IMR-90 (cell line): ENCODE data around the gene PSMA3. TPM values are rescaled to one million over a fixed set of nuclear protein-coding genes. Genes with fewer than 3 reads are reported as not detected.

Experiments used
- ATAC-seq: fragments of 200-7000 bp; cut with Tn5 transposase; 2 replicates; pipeline ENCODE4 v1.9.1; 2020; ENCODE audit warnings: low read depth, mild to moderate bottlenecking, moderate library complexity
- BruUV-seq: library from RNA; stranded (reverse); fragments of 400-500 nt; replicated peaks from 2 replicates; lab custom pipeline; 2021; lab: Mats Ljungman, UMichigan
- CTCF ChIA-PET: fragments of 300-600 bp; formaldehyde crosslinking; extraction: SDS; loops from one replicate; lab custom pipeline; 2021; ENCODE audit warnings: antibody characterized with exemption; lab: Yijun Ruan, JAX
- POLR2A ChIA-PET: fragments of 300-600 bp; sonication (Branson Sonifier 250); formaldehyde crosslinking; loops from one replicate; lab custom pipeline; 2022; ENCODE audit warnings: antibody characterized with exemption; ENCODE audit not compliant: unreplicated experiment; lab: Charles Lee
- DNase-seq: peaks from one replicate; pipeline ENCODE4 v3.0.0; 2013
- H2AFZ ChIP-seq: replicated peaks from 2 replicates; pipeline ENCODE3; 2013; ENCODE audit warnings: low read length, mild to moderate bottlenecking; ENCODE audit not compliant: poor library complexity
- H2AK5ac ChIP-seq: 2 replicates; pipeline ENCODE4 v1.6.1; 2013; ENCODE audit warnings: low read depth, low read length, inconsistent platforms
- H2AK9ac ChIP-seq: replicated peaks from 2 replicates; pipeline ENCODE3; 2013; ENCODE audit warnings: mild to moderate bottlenecking, low read depth, low read length, moderate library complexity; ENCODE audit not compliant: poor library complexity
- H2BK120ac ChIP-seq: 2 replicates; pipeline ENCODE4 v1.6.1; 2013; ENCODE audit warnings: low read depth, low read length, inconsistent platforms
- H2BK15ac ChIP-seq: 3 replicates; pipeline ENCODE4 v1.6.1; 2013; ENCODE audit warnings: low read depth, low read length, inconsistent platforms
- H2BK20ac ChIP-seq: 2 replicates; pipeline ENCODE4 v1.6.1; 2013; ENCODE audit warnings: low read depth, mild to moderate bottlenecking, inconsistent platforms, low read length, moderate library complexity
- H2BK5ac ChIP-seq: 2 replicates; pipeline ENCODE4 v1.6.1; 2013; ENCODE audit warnings: mild to moderate bottlenecking, low read depth, low read length, inconsistent platforms; ENCODE audit not compliant: poor library complexity, severe bottlenecking
- H3K14ac ChIP-seq: replicated peaks from 2 replicates; pipeline ENCODE4 v1.6.1; 2013; ENCODE audit warnings: low read depth, low read length, inconsistent platforms
- H3K18ac ChIP-seq: 2 replicates; pipeline ENCODE4 v1.6.1; 2013; ENCODE audit warnings: low read depth, low read length, control low read depth
- H3K23ac ChIP-seq: 2 replicates; pipeline ENCODE4 v1.6.1; 2013; ENCODE audit warnings: low read depth, low read length, inconsistent platforms
- H3K27ac ChIP-seq: 2 replicates; pipeline ENCODE4 v1.5.1; 2013; ENCODE audit warnings: mild to moderate bottlenecking, control low read depth, low read length; ENCODE audit not compliant: insufficient read depth
- H3K27me3 ChIP-seq: 2 replicates; pipeline ENCODE4 v1.6.1; 2013; ENCODE audit warnings: low read length; ENCODE audit not compliant: control insufficient read depth, insufficient read depth
- H3K36me3 ChIP-seq: 2 replicates; pipeline ENCODE4 v1.6.1; 2013; ENCODE audit warnings: low read length, mixed read lengths; ENCODE audit not compliant: control insufficient read depth, insufficient read depth
- H3K4ac ChIP-seq: 2 replicates; pipeline ENCODE4 v1.6.1; 2013; ENCODE audit warnings: low read depth, low read length, inconsistent platforms
- H3K4me1 ChIP-seq: 2 replicates; pipeline ENCODE4 v1.6.1; 2013; ENCODE audit warnings: low read length, mixed read lengths; ENCODE audit not compliant: control insufficient read depth, insufficient read depth
- H3K4me2 ChIP-seq: 2 replicates; pipeline ENCODE4 v1.6.1; 2013; ENCODE audit warnings: low read depth, mild to moderate bottlenecking, control low read depth, low read length, moderate library complexity
- H3K4me3 ChIP-seq: 2 replicates; pipeline ENCODE4 v1.5.1; 2013; ENCODE audit warnings: low read depth, mild to moderate bottlenecking, control low read depth, low read length, moderate library complexity; ENCODE audit not compliant: insufficient read depth
- H3K56ac ChIP-seq: 2 replicates; pipeline ENCODE4 v1.6.1; 2013; ENCODE audit warnings: low read length, inconsistent platforms; ENCODE audit not compliant: insufficient read depth; ENCODE audit errors: extremely low read depth
- H3K79me1 ChIP-seq, 2 experiments: 2 replicates each; pipeline ENCODE4 v1.6.1; 2013; ENCODE audit warnings: low read length in 2 of 2, inconsistent platforms in 1 of 2, low read depth in 1 of 2
- H3K9ac ChIP-seq: 2 replicates; pipeline ENCODE4 v1.6.1; 2013; ENCODE audit warnings: low read depth, low read length, control low read depth
- H3K9me1 ChIP-seq: 2 replicates; pipeline ENCODE4 v1.6.1; 2013; ENCODE audit warnings: low read length, inconsistent platforms; ENCODE audit not compliant: insufficient read depth
- H3K9me3 ChIP-seq: 2 replicates; pipeline ENCODE4 v1.6.1; 2013; ENCODE audit warnings: low read length; ENCODE audit not compliant: control insufficient read depth, insufficient read depth
- H4K20me1 ChIP-seq: 2 replicates; pipeline ENCODE4 v1.6.1; 2013; ENCODE audit warnings: low read length, inconsistent platforms; ENCODE audit not compliant: insufficient read depth
- H4K5ac ChIP-seq: 2 replicates; pipeline ENCODE4 v1.6.1; 2013; ENCODE audit warnings: mild to moderate bottlenecking, low read depth, low read length, control low read depth
- H4K8ac ChIP-seq, 2 experiments: 2 replicates each; pipeline ENCODE4 v1.6.1; 2013; ENCODE audit warnings: low read depth in 2 of 2, low read length in 2 of 2, control low read depth in 1 of 2, inconsistent platforms in 1 of 2
- H4K91ac ChIP-seq: 2 replicates; pipeline ENCODE4 v1.6.1; 2013; ENCODE audit warnings: low read depth, low read length, inconsistent platforms; ENCODE audit not compliant: insufficient read depth
- CHD1 ChIP-seq: IDR thresholded peaks from 2 replicates; pipeline ENCODE4 v1.6.1; 2012; ENCODE audit warnings: low read depth, low read length, improper control_type of control experiment
- MAZ ChIP-seq: IDR thresholded peaks from 2 replicates; pipeline ENCODE4 v1.6.1; 2012; ENCODE audit warnings: low read depth, mild to moderate bottlenecking, low read length, improper control_type of control experiment, moderate library complexity, borderline replicate concordance
- NFE2L2 ChIP-seq: fragments of 150-350 bp; IDR thresholded peaks from 2 replicates; pipeline ENCODE4 v1.6.1; 2016; ENCODE audit warnings: low read depth, mild to moderate bottlenecking, low read length
- RFX5 ChIP-seq: IDR thresholded peaks from 2 replicates; pipeline ENCODE4 v1.8.0; 2012; ENCODE audit warnings: low read depth, mild to moderate bottlenecking, low read length, moderate library complexity
- WGBS, 2 experiments: methylation state at CpG; one replicate each; pipeline versions ENCODE4 v1.1.5 to v1.1.7; 2013; ENCODE audit warnings: missing lambda C conversion rate in 2 of 2; ENCODE audit not compliant: insufficient read length in 1 of 2; ENCODE audit errors: extremely low coverage in 2 of 2; 5-methylcytosine and 5-hydroxymethylcytosine counted together
- dilution Hi-C: fragments of 300-500 bp; cut with HindIII; formaldehyde crosslinking; loops from one replicate; pipeline ENCODE4 v1.14.3; 2018; ENCODE audit warnings: low sequenced_read_pairs; ENCODE audit not compliant: unreplicated experiment
- in situ Hi-C: fragments of 300-500 bp; cut with MboI; formaldehyde crosslinking; loops from 3 replicates; pipeline ENCODE4 v1.14.3; 2019; ENCODE audit warnings: low sequenced_read_pairs, inconsistent platforms, mixed read lengths
- intact Hi-C: fragments of 100-400 bp; cut with micrococcal nuclease; formaldehyde crosslinking; loops from 2 replicates; pipeline ENCODE4 v1.10.0; 2022
- polyA plus RNA-seq, 3 experiments: library from polyadenylated mRNA; depleted of rRNA; stranded (reverse); fragments of >200 nt; gene quantifications; 2 replicates each; pipeline ENCODE4 v1.2.3, GENCODE V29; 2012; ENCODE audit warnings: low replicate concordance in 1 of 3
- total RNA-seq: library from RNA; depleted of rRNA; stranded (reverse); fragments of >200 nt; gene quantifications from 2 replicates; pipeline ENCODE4 v1.2.3, GENCODE V29; 2012
- TF ChIP-seq, protein P1 (sequence below): fragments of 150-350 bp; IDR thresholded peaks from 2 replicates; pipeline ENCODE4 v1.6.1; 2016; ENCODE audit warnings: low read depth, mild to moderate bottlenecking, low read length, moderate library complexity, borderline replicate concordance

Gene PSMA3
- total and polyA plus RNA-seq, 2 of the 4 experiments (the other 2 are of a cell fraction) = 74.9 to 231 TPM

DNA sequence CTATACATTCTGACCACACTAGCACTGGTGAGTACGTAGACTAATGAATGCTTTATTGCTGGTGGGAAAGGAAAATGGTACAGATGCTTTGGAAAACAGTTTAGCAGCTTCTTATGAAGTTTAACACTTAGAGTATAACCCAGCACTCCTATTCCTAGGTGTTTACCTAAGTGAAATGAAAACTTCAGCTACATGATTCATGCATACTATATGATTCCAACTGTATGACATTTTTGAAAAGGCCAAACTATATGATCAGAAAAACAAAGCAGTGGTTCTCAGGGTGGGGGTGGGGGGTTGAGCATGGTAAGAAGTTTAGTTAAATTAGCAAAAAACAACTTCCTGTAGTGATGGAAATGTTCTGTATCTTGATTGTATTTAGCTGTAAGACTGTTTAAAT lies 31.6 kb downstream of the PSMA3 start:
- ChIA-PET POLR2A (interaction anchor here (0.5 kb wide), 1 partner anchor 145 kb away, joined by 3 read pairs; no protein-coding TSS in a partner anchor), CTCF (no interaction called here)
- no CpG with 5 or more reads among the region's 1 CpG for WGBS, 2 experiments
- H2AK5ac ChIP-seq = no peak overlapping the region
- no peak overlapping the region for H3K14ac ChIP-seq
- no peak overlapping the region for H2BK20ac ChIP-seq
- in situ Hi-C loops = no loop called here
- peaks cover 4% of the 10 kb centered on the region; the same call in 1 of the 2 replicates for H3K4me1 ChIP-seq
- H3K56ac ChIP-seq = no peak overlapping the region
- H3K4ac ChIP-seq = no peak overlapping the region
- H3K27me3 ChIP-seq = no peaks in the 10 kb centered on the region
- no peak overlapping the region for H2BK15ac ChIP-seq
- no peak overlapping the region for H4K5ac ChIP-seq
- H3K23ac ChIP-seq = no peak overlapping the region
- no peak overlapping the region for H2AFZ ChIP-seq
- ATAC-seq = no peak
- H3K79me1 ChIP-seq = peaks cover 22 to 58% of the 10 kb centered on the region in 2 experiments
- no peaks in the 10 kb centered on the region for H3K9me3 ChIP-seq
- H4K91ac ChIP-seq = no peak overlapping the region
- H4K8ac ChIP-seq = no peak overlapping the region
- no peak overlapping the region for H3K9ac ChIP-seq
- no peak overlapping the region for H3K4me2 ChIP-seq
- no TSS peak for BruUV-seq
- no peak overlapping the region for H3K27ac ChIP-seq
- no peak for DNase-seq
- H2AK9ac ChIP-seq = no peak overlapping the region
- H3K18ac ChIP-seq = no peak overlapping the region
- H3K9me1 ChIP-seq = no peaks in the 10 kb centered on the region
- no peak overlapping the region for H3K4me3 ChIP-seq
- H3K36me3 ChIP-seq = peaks cover 36% of the 10 kb centered on the region
- peak overlapping the region; percentile 15 for H2BK5ac ChIP-seq
- no peak overlapping the region for H2BK120ac ChIP-seq
- TF ChIP-seq, protein P1, sequence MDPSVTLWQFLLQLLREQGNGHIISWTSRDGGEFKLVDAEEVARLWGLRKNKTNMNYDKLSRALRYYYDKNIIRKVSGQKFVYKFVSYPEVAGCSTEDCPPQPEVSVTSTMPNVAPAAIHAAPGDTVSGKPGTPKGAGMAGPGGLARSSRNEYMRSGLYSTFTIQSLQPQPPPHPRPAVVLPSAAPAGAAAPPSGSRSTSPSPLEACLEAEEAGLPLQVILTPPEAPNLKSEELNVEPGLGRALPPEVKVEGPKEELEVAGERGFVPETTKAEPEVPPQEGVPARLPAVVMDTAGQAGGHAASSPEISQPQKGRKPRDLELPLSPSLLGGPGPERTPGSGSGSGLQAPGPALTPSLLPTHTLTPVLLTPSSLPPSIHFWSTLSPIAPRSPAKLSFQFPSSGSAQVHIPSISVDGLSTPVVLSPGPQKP = no peak
- TF ChIP-seq CHD1 = no peak
- TF ChIP-seq NFE2L2 = no peak
- no peak for TF ChIP-seq RFX5
- TF ChIP-seq MAZ = no peak
- dilution Hi-C loops = no loop called here
- peaks cover 20% of the 10 kb centered on the region for H4K20me1 ChIP-seq
- intact Hi-C loops = no loop called here
